HepG2 (cell line): Measurements from ENCODE around the gene METTL26. TPM values are rescaled to one million over a fixed set of nuclear protein-coding genes. Genes with fewer than 3 reads are reported as not detected.

Experiments used
- CENPBD1 ChIP-seq: sonication (generic); formaldehyde crosslinking; IDR thresholded peaks from 2 replicates; pipeline ENCODE4 v1.8.0; 2022; ENCODE audit warnings: missing genetic modification reagents, low read depth, mild to moderate bottlenecking, borderline replicate concordance
- CENPX ChIP-seq: sonication (generic); formaldehyde crosslinking; IDR thresholded peaks from 2 replicates; pipeline ENCODE4 v1.9.0; 2021; ENCODE audit warnings: mild to moderate bottlenecking, missing genetic modification reagents, moderate library complexity
- ERF ChIP-seq: IDR thresholded peaks from 2 replicates; pipeline ENCODE4 v1.6.1; 2018; ENCODE audit warnings: missing biosample characterization, missing genetic modification reagents
- GLI4 ChIP-seq: sonication (generic); formaldehyde crosslinking; IDR thresholded peaks from 2 replicates; pipeline ENCODE4 v1.5.1; 2020; ENCODE audit warnings: missing genetic modification reagents, mild to moderate bottlenecking, moderate library complexity, borderline replicate concordance
- MEIS1 ChIP-seq: sonication (generic); formaldehyde crosslinking; IDR thresholded peaks from 2 replicates; pipeline ENCODE4 v1.9.0; 2021; ENCODE audit warnings: mild to moderate bottlenecking, missing genetic modification reagents, moderate library complexity, borderline replicate concordance
- MXD3 ChIP-seq: IDR thresholded peaks from 2 replicates; pipeline ENCODE4 v1.6.1; 2016; ENCODE audit warnings: mild to moderate bottlenecking, missing biosample characterization, missing genetic modification reagents
- NFIC ChIP-seq: IDR thresholded peaks from 2 replicates; pipeline ENCODE4 v1.6.1; 2012; ENCODE audit warnings: mild to moderate bottlenecking, low read length, inconsistent platforms
- RBM39 ChIP-seq: fragments of 200-400 bp; formaldehyde crosslinking; IDR thresholded peaks from one replicate; pipeline ENCODE4 v1.6.1; 2018; ENCODE audit warnings: antibody characterized with exemption, mild to moderate bottlenecking, low read depth, low read length; ENCODE audit not compliant: poor library complexity, severe bottlenecking
- RFX3 ChIP-seq: IDR thresholded peaks from 2 replicates; pipeline ENCODE4 v1.6.1; 2016; ENCODE audit warnings: missing biosample characterization, missing genetic modification reagents
- SMYD3 ChIP-seq: sonication (generic); formaldehyde crosslinking; IDR thresholded peaks from 2 replicates; pipeline ENCODE4 v1.8.1; 2023; ENCODE audit warnings: mild to moderate bottlenecking, missing genetic modification reagents
- ZFAT ChIP-seq: sonication (generic); formaldehyde crosslinking; conservative IDR thresholded peaks from 2 replicates; pipeline ENCODE4 v1.8.1; 2023; ENCODE audit warnings: missing genetic modification reagents, inconsistent platforms
- ZFP36 ChIP-seq: fragments of 150-350 bp; IDR thresholded peaks from 2 replicates; pipeline ENCODE4 v1.6.1; 2018; ENCODE audit warnings: borderline replicate concordance, low read length, low read depth; ENCODE audit not compliant: partially characterized antibody
- ZNF276 ChIP-seq: sonication (generic); formaldehyde crosslinking; IDR thresholded peaks from 2 replicates; pipeline ENCODE4 v1.4.0; 2020; ENCODE audit warnings: mild to moderate bottlenecking, low read depth, missing genetic modification reagents
- ZNF512 ChIP-seq: sonication (generic); formaldehyde crosslinking; IDR thresholded peaks from 2 replicates; pipeline ENCODE4 v1.4.0; 2020; ENCODE audit warnings: mild to moderate bottlenecking, missing genetic modification reagents
- ZNF614 ChIP-seq: IDR thresholded peaks from 2 replicates; pipeline ENCODE4 v1.6.1; 2018; ENCODE audit warnings: missing biosample characterization, missing genetic modification reagents, inconsistent platforms, borderline replicate concordance
- ZNF784 ChIP-seq: sonication (generic); formaldehyde crosslinking; IDR thresholded peaks from 2 replicates; pipeline ENCODE4 v1.5.1; 2020; ENCODE audit warnings: missing genetic modification reagents, mild to moderate bottlenecking, borderline replicate concordance
- ZNF790 ChIP-seq: sonication (generic); formaldehyde crosslinking; IDR thresholded peaks from 2 replicates; pipeline ENCODE4 v1.8.0; 2022; ENCODE audit warnings: missing genetic modification reagents, mild to moderate bottlenecking, borderline replicate concordance
- polyA plus RNA-seq, 8 experiments: library from polyadenylated mRNA; depleted of rRNA in 3 of 8; stranded (reverse) in 7 of 8; unstranded in 1 of 8; fragments of >200 nt; fragmentation: Illumina TruSeq in 4 of 8; extraction: Trizol in 4 of 8; gene quantifications; 2 replicates each; pipeline versions ENCODE4 v1.2.1 to v1.2.3, GENCODE V29; 2011 to 2016; ENCODE audit warnings: low read depth in 4 of 8, missing spikeins in 1 of 8, mixed read lengths in 1 of 8; ENCODE audit not compliant: insufficient read depth in 1 of 8
- total RNA-seq, 5 experiments: library from RNA; depleted of rRNA; stranded (reverse); fragments of >200 nt; fragmentation: Illumina TruSeq; extraction: Trizol; gene quantifications; 2 replicates each; pipeline ENCODE4 v1.2.3, GENCODE V29; 2016; ENCODE audit warnings: low read depth in 1 of 5
- TF ChIP-seq, protein P1 (sequence below): IDR thresholded peaks from 2 replicates; pipeline ENCODE4 v1.6.1; 2016; ENCODE audit warnings: missing biosample characterization, missing genetic modification reagents, low read depth
- TF ChIP-seq, protein P2 (sequence below): sonication (generic); formaldehyde crosslinking; conservative IDR thresholded peaks from 2 replicates; pipeline ENCODE4 v1.4.0; 2020; ENCODE audit warnings: missing genetic modification reagents

Gene METTL26
- total and polyA plus RNA-seq, 2 of the 13 experiments (the other 11 are each of a cell fraction or from before 2014, with no cell fraction given), result 65.5 to 70.1 TPM

- TF ChIP-seq ZFP36, result no peak
- no peak for TF ChIP-seq CENPBD1
- TF ChIP-seq ERF (CRISPR knock-in tag), result 0 out of 2 replicates have a peak, but pooled peaks have one; percentile 39
- no peak for TF ChIP-seq MXD3 (CRISPR knock-in tag)
- no peak for TF ChIP-seq RBM39
- TF ChIP-seq RFX3 (CRISPR knock-in tag), result no peak
- TF ChIP-seq SMYD3, result no peak
- no peak for TF ChIP-seq GLI4 (CRISPR knock-in tag)
- no peak for TF ChIP-seq ZNF276 (CRISPR knock-in tag)
- no peak; the same call in 1 of the 2 replicates for TF ChIP-seq NFIC
- TF ChIP-seq, protein P1, sequence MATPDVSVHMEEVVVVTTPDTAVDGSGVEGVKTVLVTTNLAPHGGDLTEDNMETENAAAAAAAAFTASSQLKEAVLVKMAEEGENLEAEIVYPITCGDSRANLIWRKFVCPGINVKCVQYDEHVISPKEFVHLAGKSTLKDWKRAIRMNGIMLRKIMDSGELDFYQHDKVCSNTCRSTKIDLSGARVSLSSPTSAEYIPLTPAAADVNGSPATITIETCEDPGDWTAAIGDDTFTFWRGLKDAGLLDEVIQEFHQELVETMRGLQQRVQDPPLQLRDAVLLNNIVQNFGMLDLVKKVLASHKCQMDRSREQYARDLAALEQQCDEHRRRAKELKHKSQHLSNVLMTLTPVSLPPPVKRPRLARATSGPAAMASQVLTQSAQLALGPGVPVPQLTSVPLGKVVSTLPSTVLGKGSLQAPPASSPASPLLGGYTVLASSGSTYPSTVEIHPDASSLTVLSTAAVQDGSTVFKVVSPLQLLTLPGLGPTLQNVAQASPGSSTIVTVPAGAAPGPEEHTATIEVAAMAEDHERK (CRISPR knock-in tag), result no peak
- peak; percentile 43; the same call in 1 of the 2 replicates for TF ChIP-seq MEIS1 (CRISPR knock-in tag)
- no peak for TF ChIP-seq CENPX (CRISPR knock-in tag)
- TF ChIP-seq ZNF614 (CRISPR knock-in tag), result no peak; the same call in 1 of the 2 replicates
- no peak for TF ChIP-seq ZFAT (CRISPR knock-in tag)
- no peak for TF ChIP-seq ZNF512 (CRISPR knock-in tag)
- TF ChIP-seq, protein P2, sequence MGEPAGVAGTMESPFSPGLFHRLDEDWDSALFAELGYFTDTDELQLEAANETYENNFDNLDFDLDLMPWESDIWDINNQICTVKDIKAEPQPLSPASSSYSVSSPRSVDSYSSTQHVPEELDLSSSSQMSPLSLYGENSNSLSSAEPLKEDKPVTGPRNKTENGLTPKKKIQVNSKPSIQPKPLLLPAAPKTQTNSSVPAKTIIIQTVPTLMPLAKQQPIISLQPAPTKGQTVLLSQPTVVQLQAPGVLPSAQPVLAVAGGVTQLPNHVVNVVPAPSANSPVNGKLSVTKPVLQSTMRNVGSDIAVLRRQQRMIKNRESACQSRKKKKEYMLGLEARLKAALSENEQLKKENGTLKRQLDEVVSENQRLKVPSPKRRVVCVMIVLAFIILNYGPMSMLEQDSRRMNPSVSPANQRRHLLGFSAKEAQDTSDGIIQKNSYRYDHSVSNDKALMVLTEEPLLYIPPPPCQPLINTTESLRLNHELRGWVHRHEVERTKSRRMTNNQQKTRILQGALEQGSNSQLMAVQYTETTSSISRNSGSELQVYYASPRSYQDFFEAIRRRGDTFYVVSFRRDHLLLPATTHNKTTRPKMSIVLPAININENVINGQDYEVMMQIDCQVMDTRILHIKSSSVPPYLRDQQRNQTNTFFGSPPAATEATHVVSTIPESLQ (CRISPR knock-in tag), result no peak
- TF ChIP-seq ZNF784, result no peak
- no peak for TF ChIP-seq ZNF790 (CRISPR knock-in tag)
Observed at GRCh38 chr16:645852-646678, 10.0 kb upstream of the METTL26 start (continued).
